NT2/D1 (cell line): ENCODE results near the gene IL3.

Experiments used
- DNase-seq: peaks from one replicate; pipeline ENCODE4 v3.0.0-alpha.2; 2011; ENCODE audit warnings: low read depth, low spot score
- H3K27me3 ChIP-seq: 2 replicates; pipeline ENCODE4 v1.6.0; 2011; ENCODE audit warnings: mild to moderate bottlenecking; ENCODE audit not compliant: insufficient read length, insufficient read depth
- H3K36me3 ChIP-seq: 2 replicates; pipeline ENCODE4 v1.6.1; 2011; ENCODE audit warnings: mild to moderate bottlenecking, low read length, mixed read lengths; ENCODE audit not compliant: insufficient read depth, insufficient read length
- H3K4me1 ChIP-seq: 2 replicates; pipeline ENCODE4 v1.5.1; 2011; ENCODE audit not compliant: insufficient read depth, insufficient read length
- H3K4me3 ChIP-seq: 2 replicates; pipeline ENCODE4 v1.5.1; 2011; ENCODE audit warnings: low read depth; ENCODE audit not compliant: insufficient read length
- H3K9ac ChIP-seq: 2 replicates; pipeline ENCODE4 v1.6.0; 2011; ENCODE audit warnings: low read depth; ENCODE audit not compliant: insufficient read length
- H3K9me3 ChIP-seq: 2 replicates; pipeline ENCODE4 v1.5.1; 2011; ENCODE audit warnings: mild to moderate bottlenecking, low read length; ENCODE audit not compliant: insufficient read depth
- SUZ12 ChIP-seq: IDR thresholded peaks from 2 replicates; pipeline ENCODE4 v1.6.1; 2011; ENCODE audit not compliant: insufficient read length, insufficient read depth; ENCODE audit errors: extremely low read depth
- YY1 ChIP-seq: IDR thresholded peaks from 2 replicates; pipeline ENCODE4 v1.6.1; 2011; ENCODE audit not compliant: insufficient read length, insufficient read depth
- ZNF274 ChIP-seq: IDR thresholded peaks from 2 replicates; pipeline ENCODE4 v1.6.1; 2011; ENCODE audit warnings: mild to moderate bottlenecking, low read depth, low read length

IL3 gene

GRCh38 chr5:132060501-132061161, at the start of gene IL3:
Gene IL3 (plus strand): TSS chr5:132060655. CDS start chr5:132060707, 52 bp downstream.
- Histone ChIP-seq H3K27me3 (no peaks in the 10 kb centered on the region), H3K4me3 (no peak within 1 kb of the TSS), H3K9me3 (no peaks in the 10 kb centered on the region), H3K9ac (no peak within 1 kb of the TSS), H3K4me1 (peaks cover 6% of the 10 kb centered on the region), H3K36me3 (no peaks in the 10 kb centered on the region)
- DNase-seq, result no peak
- TF ChIP-seq YY1, result no peak
- TF ChIP-seq SUZ12, result no peak
- no peak for TF ChIP-seq ZNF274

- Histone ChIP-seq H3K9me3 (no peaks in the 10 kb centered on the region), H3K4me1 (peaks cover 5% of the 10 kb centered on the region), H3K27me3 (peaks cover 36% of the 10 kb centered on the region), H3K4me3 (peak overlapping the region; percentile 37), H3K9ac (peak overlapping the region; percentile 61), H3K36me3 (no peaks in the 10 kb centered on the region)
- DNase-seq, result no peak
- TF ChIP-seq YY1 (no peak), SUZ12 (peak; percentile 47), ZNF274 (no peak)
Measured at GRCh38 chr5:132010989-132011621, 49.4 kb upstream of the IL3 start.

GRCh38 chr5:132011622-132012343, 48.7 kb upstream of the IL3 start, which contains the start of gene ACSL6:
Gene ACSL6 (minus strand): TSS chr5:132011658. CDS start chr5:132011553, 105 bp downstream.
- peaks cover 5% of the 10 kb centered on the region for H3K4me1 ChIP-seq
- H3K9me3 ChIP-seq, result no peaks in the 10 kb centered on the region
- no peaks in the 10 kb centered on the region for H3K36me3 ChIP-seq
- peak within 1 kb of the TSS; percentile 37 for H3K4me3 ChIP-seq
- TF ChIP-seq YY1, result no peak
- H3K9ac ChIP-seq, result peak within 1 kb of the TSS; percentile 61
- peaks cover 36% of the 10 kb centered on the region for H3K27me3 ChIP-seq
- no peak for DNase-seq

- no peaks in the 10 kb centered on the region for H3K9me3 ChIP-seq
- no peaks in the 10 kb centered on the region for H3K36me3 ChIP-seq
- H3K4me3 ChIP-seq, result no peak overlapping the region
- peaks cover 36% of the 10 kb centered on the region for H3K27me3 ChIP-seq
- H3K9ac ChIP-seq, result no peak overlapping the region
- no peak for TF ChIP-seq SUZ12
- TF ChIP-seq ZNF274, result no peak
- peaks cover 5% of the 10 kb centered on the region for H3K4me1 ChIP-seq
- no peak for DNase-seq
Measured at GRCh38 chr5:132012371-132013005, 48.0 kb upstream of the IL3 start.

GRCh38 chr5:132013006-132013689, 47.3 kb upstream of the IL3 start:
- Histone ChIP-seq H3K36me3 (no peaks in the 10 kb centered on the region), H3K9ac (no peak overlapping the region), H3K4me1 (peaks cover 2% of the 10 kb centered on the region), H3K9me3 (no peaks in the 10 kb centered on the region), H3K4me3 (no peak overlapping the region), H3K27me3 (peaks cover 36% of the 10 kb centered on the region)
- no peak for DNase-seq
- TF ChIP-seq YY1 (no peak), SUZ12 (no peak), ZNF274 (no peak)

GRCh38 chr5:132013711-132014110, 46.7 kb upstream of the IL3 start:
- H3K4me1 ChIP-seq, result peaks cover 2% of the 10 kb centered on the region
- no peak for DNase-seq
- no peaks in the 10 kb centered on the region for H3K36me3 ChIP-seq
- no peak overlapping the region for H3K9ac ChIP-seq
- TF ChIP-seq ZNF274, result no peak
- no peak for TF ChIP-seq YY1
- no peak for TF ChIP-seq SUZ12
- H3K4me3 ChIP-seq, result no peak overlapping the region
- no peaks in the 10 kb centered on the region for H3K9me3 ChIP-seq
- peaks cover 36% of the 10 kb centered on the region for H3K27me3 ChIP-seq
